Measurements from ENCODE around the gene CHID1.

GRCh38 chr11:838441-839279, 72.0 kb downstream of the CHID1 start:
- no peak for TF ChIP-seq CTCF (IDR thresholded peaks at IDR 0.05)
- TF ChIP-seq POLR2A (IDR thresholded peaks at IDR 0.05): no peak

All from tibial nerve (tissue), 3 donors.